GM13976 (cell line): ENCODE data around the gene EZH2.

Source experiments
- DNase-seq: peaks from one replicate; pipeline ENCODE4 v3.0.0; 2012; ENCODE audit warnings: low spot score
- CTCF ChIP-seq: IDR thresholded peaks from 2 replicates; pipeline ENCODE4 v1.5.1; 2012; ENCODE audit warnings: borderline replicate concordance, mild to moderate bottlenecking; ENCODE audit not compliant: insufficient read depth; ENCODE audit errors: extremely low read depth, missing control alignments, control extremely low read depth
- in situ Hi-C: fragments of 300-500 bp; cut with MboI; formaldehyde crosslinking; loops from one replicate; pipeline ENCODE4 v1.12.0; 2022; ENCODE audit warnings: low sequenced_read_pairs, mixed read lengths, inconsistent platforms; ENCODE audit not compliant: unreplicated experiment

EZH2 gene

GRCh38 chr7:148838905-148839304 is 45.2 kb downstream of the EZH2 start:
- in situ Hi-C loops, result no loop called here
- no peak for TF ChIP-seq CTCF

DNA sequence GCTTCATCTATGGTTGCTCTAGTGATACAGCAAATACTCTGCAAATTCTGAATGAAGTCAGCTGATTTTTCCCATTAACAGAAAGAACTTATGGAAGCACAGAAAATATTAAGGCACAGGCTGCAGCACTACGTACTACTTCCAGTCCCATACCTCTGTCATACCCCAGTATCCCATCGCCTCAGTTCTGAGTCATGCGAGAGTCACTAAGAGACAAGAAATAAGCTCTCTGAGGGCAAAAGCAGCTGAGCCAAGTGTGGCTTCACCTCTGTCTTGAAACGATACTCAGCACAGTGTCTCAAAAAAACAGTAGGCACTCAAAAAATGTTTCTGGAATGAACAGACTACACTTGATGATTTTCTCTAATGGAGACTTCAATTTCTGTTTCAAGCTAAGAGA is 48.2 kb downstream of the EZH2 start:
- no peak for DNase-seq
- in situ Hi-C loops, result no loop called here
- no peak for TF ChIP-seq CTCF

More at GRCh38 chr7:148838905-148839304, 45.2 kb downstream of the EZH2 start:
- DNase-seq, result no peak

GRCh38 chr7:148834605-148835004 is 49.5 kb downstream of the EZH2 start:
- in situ Hi-C loops, result no loop called here
- DNase-seq, result no peak
- no peak for TF ChIP-seq CTCF

GRCh38 chr7:148831782-148832181 is 52.3 kb downstream of the EZH2 start:
- in situ Hi-C loops, result no loop called here
- no peak for TF ChIP-seq CTCF
- no peak for DNase-seq

DNA sequence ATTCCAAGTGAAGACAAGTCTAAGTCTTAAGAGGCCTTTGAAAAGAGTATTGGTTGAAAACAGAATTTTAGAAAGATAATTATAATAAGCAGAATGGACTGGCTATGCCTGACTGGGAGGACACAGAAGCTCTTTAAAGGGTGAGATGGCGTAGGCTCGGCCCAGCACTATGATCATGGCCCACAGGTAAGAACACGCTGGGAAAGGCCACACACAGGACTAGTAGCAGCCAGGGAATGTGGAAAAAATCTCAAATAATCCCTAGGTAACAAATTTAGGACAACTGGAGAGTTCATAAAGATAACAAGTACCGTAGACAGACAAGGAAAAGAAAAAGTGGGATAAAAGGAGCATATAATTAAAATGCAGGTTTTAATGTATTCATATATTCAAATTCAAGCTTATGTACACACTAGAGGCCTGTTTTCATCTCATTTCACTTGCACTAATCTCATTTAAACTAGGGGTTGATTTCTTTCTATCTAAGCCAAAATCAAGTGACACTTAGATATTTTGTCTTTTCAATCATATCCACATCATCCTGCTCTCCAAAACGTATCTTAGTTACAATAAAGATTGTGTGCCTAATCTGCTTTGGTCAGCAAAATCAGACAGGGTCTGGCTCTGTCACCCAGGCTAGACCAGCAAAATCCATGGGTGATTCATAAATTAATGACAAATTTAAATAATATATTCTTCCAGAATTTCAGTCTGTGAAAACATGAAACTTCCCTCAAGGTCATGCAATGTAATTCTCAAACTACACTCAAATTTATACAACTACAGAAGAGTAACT is 53.0 kb downstream of the EZH2 start:
- no peak for DNase-seq
- TF ChIP-seq CTCF, result no peak
- in situ Hi-C loops, result no loop called here

- DNase-seq, result no peak
- in situ Hi-C loops, result no loop called here
- no peak for TF ChIP-seq CTCF
Observed at GRCh38 chr7:148828965-148829364, 55.1 kb downstream of the EZH2 start.
